Hematopoietic multipotent progenitor cell (in vitro differentiated cells): ENCODE results near the gene SNRPE. TPM values are rescaled to one million over a fixed set of nuclear protein-coding genes. Genes with fewer than 3 reads are reported as not detected.

Source experiments
- DNase-seq, 3 donors: peaks; one replicate each; pipeline ENCODE4 v3.0.0-alpha.2; 2011 to 2015; ENCODE audit warnings: low read depth in 2 of 3, low spot score in 2 of 3
- small RNA-seq: library from RNA; depleted of rRNA; stranded (forward); fragments of <200 nt; gene quantifications from one replicate; pipeline ENCODE3, GENCODE V24; 2012
- total RNA-seq: library from RNA; depleted of rRNA; stranded (reverse); fragments of >200 nt; gene quantifications from one replicate; pipeline ENCODE4 v1.2.3, GENCODE V29; 2012

SNRPE gene
- total RNA-seq, 1 donor = 53.9 TPM

- no peak for DNase-seq
These were observed 17.0 kb downstream of the SNRPE start for GRCh38 chr1:203878422-203878821.

- no peak for DNase-seq
These were observed 19.2 kb downstream of the SNRPE start for GRCh38 chr1:203880606-203881005.

GRCh38 chr1:203888807-203889251 lies 27.4 kb downstream of the SNRPE start:
- no peak for DNase-seq

- no peak for DNase-seq
These were observed 30.6 kb downstream of the SNRPE start for GRCh38 chr1:203891950-203892349.

- DNase-seq = no peak
These were observed 37.3 kb downstream of the SNRPE start for GRCh38 chr1:203898458-203899352.

- no peak for DNase-seq
These were observed 37.9 kb downstream of the SNRPE start for GRCh38 chr1:203899353-203899716.

GRCh38 chr1:203899869-203900714 lies 38.7 kb downstream of the SNRPE start:
- no peak for DNase-seq

- DNase-seq = no peak
These were observed 40.2 kb downstream of the SNRPE start for GRCh38 chr1:203901581-203901980.

- no peak for DNase-seq
These were observed 43.9 kb downstream of the SNRPE start for GRCh38 chr1:203905275-203905674.

GRCh38 chr1:203906932-203907331 lies 45.5 kb downstream of the SNRPE start:
- no peak for DNase-seq

- no peak for DNase-seq
These were observed 46.5 kb downstream of the SNRPE start for GRCh38 chr1:203907901-203908300.

- no peak for DNase-seq
These were observed 50.4 kb downstream of the SNRPE start for GRCh38 chr1:203911806-203912205.

- DNase-seq = no peak
These were observed 51.7 kb downstream of the SNRPE start for GRCh38 chr1:203913073-203913521.

- no peak for DNase-seq
These were observed 52.9 kb downstream of the SNRPE start for GRCh38 chr1:203914292-203914691.

- no peak for DNase-seq
These were observed 54.4 kb downstream of the SNRPE start for GRCh38 chr1:203915811-203916210.

GRCh38 chr1:203916756-203917155 lies 55.4 kb downstream of the SNRPE start:
- no peak for DNase-seq

Small RNA genes lying within 50 kb of the gene (small RNA-seq; reads per million reads assigned to genes)
- gene HSPE1P6 = not detected

Other genes with a start within 250 kb of the SNRPE start
- 102 TPM for gene ATP2B4, start 234.8 kb upstream of the SNRPE start, total RNA-seq
- 1.3 TPM for gene LAX1, start 96.4 kb upstream of the SNRPE start, total RNA-seq
- 18.3 TPM for gene ZBED6, start 66.0 kb upstream of the SNRPE start, total RNA-seq
- 55.5 TPM for gene ZC3H11A, start 66.0 kb upstream of the SNRPE start, total RNA-seq
- gene SOX13, start 211.5 kb downstream of the SNRPE start, total RNA-seq = 0.81 TPM